Mesenchymal stem cell (in vitro differentiated cells and primary cell): ENCODE data around the gene COL16A1.

Experiments
- DNase-seq: peaks from one replicate; pipeline ENCODE4 v3.0.0-alpha.2; 2013
- H2AFZ ChIP-seq: one replicate; pipeline ENCODE4 v1.6.1; 2013; ENCODE audit warnings: low read depth, mild to moderate bottlenecking, control low read depth, inconsistent platforms, low read length, moderate library complexity
- H2AK5ac ChIP-seq: 2 replicates; pipeline ENCODE4 v1.6.1; 2013; ENCODE audit warnings: low read length, moderate library complexity, mild to moderate bottlenecking, inconsistent platforms; ENCODE audit not compliant: severe bottlenecking
- H2BK120ac ChIP-seq: one replicate; pipeline ENCODE4 v1.6.1; 2013; ENCODE audit warnings: low read depth, mild to moderate bottlenecking, inconsistent platforms, low read length, moderate library complexity
- H2BK12ac ChIP-seq, 2 experiments: one replicate each; pipeline ENCODE4 v1.6.1; 2013; ENCODE audit warnings: inconsistent platforms in 2 of 2, low read length in 2 of 2, mild to moderate bottlenecking in 2 of 2, moderate library complexity in 2 of 2, control low read depth in 1 of 2
- H2BK15ac ChIP-seq: one replicate; pipeline ENCODE4 v1.6.1; 2013; ENCODE audit warnings: mild to moderate bottlenecking, low read depth, inconsistent platforms; ENCODE audit not compliant: poor library complexity, severe bottlenecking
- H2BK5ac ChIP-seq: 2 replicates; pipeline ENCODE4 v1.6.1; 2013; ENCODE audit warnings: low read depth, mild to moderate bottlenecking, low read length, control low read depth, inconsistent platforms; ENCODE audit not compliant: poor library complexity, severe bottlenecking
- H3K14ac ChIP-seq, 2 experiments: one replicate each; pipeline ENCODE4 v1.6.1; 2013; ENCODE audit warnings: inconsistent platforms in 2 of 2, low read length in 2 of 2, control low read depth in 1 of 2, mild to moderate bottlenecking in 1 of 2, moderate library complexity in 1 of 2
- H3K18ac ChIP-seq, 2 experiments: one replicate each; pipeline ENCODE4 v1.6.1; 2013; ENCODE audit warnings: inconsistent platforms in 2 of 2, low read length in 2 of 2, control low read depth in 1 of 2, low read depth in 1 of 2, mild to moderate bottlenecking in 1 of 2
- H3K23ac ChIP-seq, 2 experiments: one replicate each; pipeline ENCODE4 v1.6.1; 2013; ENCODE audit warnings: inconsistent platforms in 2 of 2, low read length in 2 of 2, mild to moderate bottlenecking in 2 of 2, moderate library complexity in 2 of 2, control low read depth in 1 of 2
- H3K27ac ChIP-seq: 2 replicates; pipeline ENCODE4 v1.5.1; 2013; ENCODE audit warnings: mild to moderate bottlenecking, moderate library complexity, low read length, control low read depth, inconsistent platforms; ENCODE audit not compliant: poor library complexity, severe bottlenecking
- H3K27me3 ChIP-seq, 2 experiments: 2 replicates each; pipeline versions ENCODE4 v1.6.1 to v1.7.0; 2013; ENCODE audit warnings: low read length in 2 of 2, mild to moderate bottlenecking in 2 of 2, moderate library complexity in 2 of 2, control low read depth in 1 of 2, inconsistent platforms in 1 of 2; ENCODE audit not compliant: control insufficient read depth in 1 of 2, insufficient read depth in 1 of 2
- H3K36me3 ChIP-seq, 2 experiments: 2 replicates each; pipeline versions ENCODE4 v1.6.1 to v1.7.0; 2013; ENCODE audit warnings: low read length in 2 of 2, control low read depth in 1 of 2, inconsistent platforms in 1 of 2, low read depth in 1 of 2, mild to moderate bottlenecking in 1 of 2; ENCODE audit not compliant: insufficient read depth in 2 of 2, control insufficient read depth in 1 of 2
- H3K4ac ChIP-seq, 2 experiments: one replicate each; pipeline ENCODE4 v1.6.1; 2013; ENCODE audit warnings: inconsistent platforms in 2 of 2, low read length in 2 of 2, mild to moderate bottlenecking in 2 of 2, moderate library complexity in 2 of 2, control low read depth in 1 of 2, low read depth in 1 of 2
- H3K4me1 ChIP-seq: 2 replicates; pipeline ENCODE4 v1.6.1; 2013; ENCODE audit warnings: low read depth, low read length, control low read depth; ENCODE audit not compliant: control insufficient read depth, insufficient read depth
- H3K4me2 ChIP-seq: 2 replicates; pipeline ENCODE4 v1.6.1; 2013; ENCODE audit warnings: low read length, mild to moderate bottlenecking, inconsistent platforms; ENCODE audit not compliant: poor library complexity, severe bottlenecking
- H3K4me3 ChIP-seq, 2 experiments: 2 replicates each; pipeline versions ENCODE4 v1.5.1 to v1.7.0; 2013; ENCODE audit warnings: low read length in 2 of 2, mild to moderate bottlenecking in 2 of 2, control low read depth in 1 of 2, low read depth in 1 of 2; ENCODE audit not compliant: insufficient read depth in 1 of 2
- H3K79me1 ChIP-seq: replicated peaks from 2 replicates; pipeline ENCODE4 v1.6.1; 2013; ENCODE audit warnings: mild to moderate bottlenecking, control low read depth, low read length, inconsistent platforms; ENCODE audit not compliant: poor library complexity, severe bottlenecking
- H3K9ac ChIP-seq: 2 replicates; pipeline ENCODE4 v1.7.0; 2013; ENCODE audit warnings: mild to moderate bottlenecking, low read length, moderate library complexity
- H3K9me3 ChIP-seq: 2 replicates; pipeline ENCODE4 v1.7.0; 2013; ENCODE audit warnings: mild to moderate bottlenecking, low read length; ENCODE audit not compliant: control insufficient read depth
- H4K8ac ChIP-seq: one replicate; pipeline ENCODE4 v1.6.1; 2013; ENCODE audit warnings: inconsistent platforms, mild to moderate bottlenecking, low read length, moderate library complexity
- H4K91ac ChIP-seq: one replicate; pipeline ENCODE4 v1.6.1; 2013; ENCODE audit warnings: mild to moderate bottlenecking, low read length, inconsistent platforms
- WGBS: methylation state at CpG from one replicate; pipeline ENCODE4 v1.1.7; 2013; ENCODE audit warnings: mixed read lengths; 5-methylcytosine and 5-hydroxymethylcytosine counted together

Gene COL16A1

DNA sequence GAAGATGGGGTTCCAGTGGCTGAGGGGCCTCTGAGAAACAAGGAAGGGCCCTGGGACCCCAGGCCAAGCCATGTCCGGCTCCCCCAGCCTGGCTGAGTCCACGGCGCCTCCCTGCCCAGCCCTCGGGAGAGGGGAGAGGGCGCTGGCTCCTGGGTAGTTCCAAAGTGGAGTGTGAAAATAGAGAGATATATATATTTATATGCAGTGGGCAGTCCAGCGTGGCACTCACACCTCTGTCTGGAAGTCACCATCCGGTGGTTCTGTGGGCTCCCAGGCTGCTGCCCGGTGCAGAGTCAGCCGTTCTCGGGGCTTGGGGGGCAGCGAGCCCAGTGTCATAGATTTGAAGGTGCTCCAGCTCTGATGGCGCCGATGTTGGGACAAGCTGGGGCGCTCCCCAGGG lies 23.4 kb upstream of the COL16A1 start:
- H3K27ac ChIP-seq: no peak overlapping the region
- peaks cover 10% of the 10 kb centered on the region for H3K4me1 ChIP-seq
- H3K14ac ChIP-seq: no peak overlapping the region
- no peak overlapping the region for H2BK15ac ChIP-seq
- peaks cover 12 to 18% of the 10 kb centered on the region in 2 experiments for H3K36me3 ChIP-seq
- H3K4me3 ChIP-seq: no peak overlapping the region
- no peak overlapping the region for H2BK120ac ChIP-seq
- no peak overlapping the region for H2AFZ ChIP-seq
- H2BK12ac ChIP-seq: no peak overlapping the region
- H3K9ac ChIP-seq: no peak overlapping the region
- 95% methylated on average over 14 of the region's 14 CpGs for WGBS
- no peak overlapping the region for H4K91ac ChIP-seq
- DNase-seq: no peak
- no peak overlapping the region for H3K4me2 ChIP-seq
- no peak overlapping the region for H2AK5ac ChIP-seq
- no peaks in the 10 kb centered on the region for H3K9me3 ChIP-seq
- no peak overlapping the region for H3K18ac ChIP-seq
- H3K27me3 ChIP-seq: peaks cover 3 to 4% of the 10 kb centered on the region in 2 experiments
- no peak overlapping the region for H4K8ac ChIP-seq
- no peak overlapping the region for H2BK5ac ChIP-seq
- no peak overlapping the region for H3K23ac ChIP-seq
- no peaks in the 10 kb centered on the region for H3K79me1 ChIP-seq
- no peak overlapping the region for H3K4ac ChIP-seq

DNA sequence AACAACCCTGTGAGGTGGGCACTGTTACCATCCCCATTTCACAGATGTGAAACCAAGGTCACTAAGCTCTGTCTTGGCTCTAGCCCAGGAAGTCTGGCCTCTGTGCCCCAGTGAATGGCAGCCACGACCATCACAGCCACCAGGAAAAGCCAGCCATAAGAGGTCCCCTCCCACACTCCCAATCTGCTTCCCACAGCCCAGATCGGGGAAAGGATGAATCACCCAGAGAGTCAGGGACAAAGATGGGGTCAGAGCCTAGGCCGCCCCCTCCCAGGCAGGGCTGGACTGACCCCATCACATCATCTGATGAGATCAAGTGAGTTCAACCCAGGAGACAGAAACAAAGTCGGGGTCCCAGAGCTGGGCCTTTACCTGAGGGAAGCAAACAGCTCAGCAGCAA lies 22.9 kb upstream of the COL16A1 start:
- no peak overlapping the region for H2BK120ac ChIP-seq
- H3K14ac ChIP-seq: no peak overlapping the region
- H3K4me3 ChIP-seq: no peak overlapping the region
- H3K4me1 ChIP-seq: peaks cover 9% of the 10 kb centered on the region
- no peaks in the 10 kb centered on the region for H3K9me3 ChIP-seq
- no peak overlapping the region for H2AK5ac ChIP-seq
- 66% methylated on average over 4 of the region's 4 CpGs for WGBS
- H3K4ac ChIP-seq: no peak overlapping the region
- H3K27ac ChIP-seq: no peak overlapping the region
- peaks cover 5 to 7% of the 10 kb centered on the region in 2 experiments for H3K27me3 ChIP-seq
- H3K23ac ChIP-seq: no peak overlapping the region
- H2BK15ac ChIP-seq: no peak overlapping the region
- no peak overlapping the region for H2AFZ ChIP-seq
- H3K36me3 ChIP-seq: peaks cover 9 to 15% of the 10 kb centered on the region in 2 experiments
- H4K8ac ChIP-seq: no peak overlapping the region
- H3K79me1 ChIP-seq: no peaks in the 10 kb centered on the region
- no peak overlapping the region for H2BK5ac ChIP-seq
- H2BK12ac ChIP-seq: no peak overlapping the region
- H3K4me2 ChIP-seq: no peak overlapping the region
- H4K91ac ChIP-seq: no peak overlapping the region
- DNase-seq: no peak
- no peak overlapping the region for H3K18ac ChIP-seq
- H3K9ac ChIP-seq: no peak overlapping the region

DNA sequence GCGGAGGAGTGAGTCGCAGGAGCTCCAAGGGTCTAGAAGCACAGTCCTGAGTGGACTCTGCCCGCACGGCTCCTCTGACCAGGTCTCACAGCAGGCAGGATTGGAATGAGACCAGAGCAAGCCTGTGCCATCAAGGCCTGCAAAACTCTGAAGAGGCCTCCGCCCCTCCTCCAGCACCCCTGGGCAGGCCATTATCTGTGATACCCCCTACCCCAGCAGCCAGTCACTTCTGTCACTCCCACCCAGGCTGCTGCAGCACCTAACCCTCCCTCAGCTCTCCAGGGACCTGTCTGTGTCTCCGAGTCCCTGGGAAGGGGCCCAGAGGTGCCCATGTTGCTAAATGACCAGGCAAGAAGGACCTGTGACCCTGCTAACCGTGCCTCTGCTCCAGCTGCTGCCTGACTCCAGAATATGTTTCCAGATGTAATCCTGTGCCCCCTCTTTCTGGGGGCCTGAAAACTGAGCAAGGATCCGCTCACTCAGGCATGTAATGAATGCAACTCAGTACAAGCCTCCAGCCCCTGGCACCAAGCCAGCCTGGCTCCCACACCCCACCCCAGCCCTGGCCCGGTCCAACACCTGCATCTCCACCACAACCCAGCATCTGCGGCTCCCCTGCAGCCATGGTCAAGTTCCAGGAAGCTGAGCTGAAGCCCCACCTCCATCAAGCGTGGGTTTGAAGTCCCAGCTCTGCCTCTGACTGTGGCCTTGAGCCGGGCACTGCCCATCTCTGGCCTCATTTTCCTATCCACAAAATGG lies 22.1 kb upstream of the COL16A1 start:
- H3K79me1 ChIP-seq: no peaks in the 10 kb centered on the region
- no peak overlapping the region for H4K8ac ChIP-seq
- H2AFZ ChIP-seq: no peak overlapping the region
- 82% methylated on average over 11 of the region's 12 CpGs for WGBS
- no peak overlapping the region for H3K18ac ChIP-seq
- no peak overlapping the region for H3K4ac ChIP-seq
- no peak overlapping the region for H3K14ac ChIP-seq
- H2BK12ac ChIP-seq: no peak overlapping the region
- no peak overlapping the region for H2AK5ac ChIP-seq
- H2BK15ac ChIP-seq: no peak overlapping the region
- H3K27me3 ChIP-seq: peaks cover 13 to 14% of the 10 kb centered on the region in 2 experiments
- peaks cover 8 to 11% of the 10 kb centered on the region in 2 experiments for H3K36me3 ChIP-seq
- H3K9ac ChIP-seq: no peak overlapping the region
- no peak overlapping the region for H2BK120ac ChIP-seq
- H3K9me3 ChIP-seq: no peaks in the 10 kb centered on the region
- H3K27ac ChIP-seq: no peak overlapping the region
- DNase-seq: no peak
- H2BK5ac ChIP-seq: no peak overlapping the region
- no peak overlapping the region for H4K91ac ChIP-seq
- H3K4me1 ChIP-seq: peaks cover 9% of the 10 kb centered on the region
- no peak overlapping the region for H3K23ac ChIP-seq
- no peak overlapping the region for H3K4me2 ChIP-seq
- no peak overlapping the region for H3K4me3 ChIP-seq

DNA sequence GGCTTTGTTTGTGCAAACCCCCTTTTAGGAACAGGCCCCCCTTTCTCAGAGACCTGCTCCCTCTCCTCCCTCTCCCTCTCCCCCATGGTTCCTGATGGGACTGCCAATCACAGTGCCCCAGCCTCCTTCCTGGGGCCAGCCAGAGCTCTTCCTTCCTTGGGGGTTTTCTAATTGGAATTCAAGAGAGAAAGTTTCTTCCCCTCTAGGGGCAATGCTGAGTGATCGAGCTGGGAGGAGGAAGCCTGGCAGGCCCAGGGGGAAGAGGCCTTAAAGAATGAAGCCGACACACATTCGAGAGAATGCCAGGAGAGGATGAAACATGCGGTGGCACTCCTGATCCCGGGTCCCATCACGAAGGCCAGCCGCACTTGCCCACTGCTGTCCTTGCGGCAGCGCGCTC lies 21.3 kb upstream of the COL16A1 start:
- Histone ChIP-seq H3K4me1 (peaks cover 9% of the 10 kb centered on the region), H3K27ac (no peak overlapping the region), H3K23ac (no peak overlapping the region), H2AFZ (no peak overlapping the region), H2BK12ac (no peak overlapping the region), H3K4me3 (no peak overlapping the region), H3K27me3 (peaks cover 21 to 22% of the 10 kb centered on the region in 2 experiments), H3K4me2 (no peak overlapping the region), H3K14ac (no peak overlapping the region), H3K9me3 (no peaks in the 10 kb centered on the region), H3K79me1 (no peaks in the 10 kb centered on the region), H2BK15ac (no peak overlapping the region), H3K4ac (no peak overlapping the region), H3K9ac (no peak overlapping the region), H2BK5ac (no peak overlapping the region), H4K91ac (no peak overlapping the region), H3K36me3 (peaks cover 3 to 6% of the 10 kb centered on the region in 2 experiments), H2BK120ac (no peak overlapping the region), H4K8ac (no peak overlapping the region), H2AK5ac (no peak overlapping the region), H3K18ac (no peak overlapping the region)
- DNase-seq: no peak
- WGBS: 82% methylated on average over 10 of the region's 10 CpGs
